SHP77 (cell line): ENCODE measurements around the gene PANK4.
A peak's percentile ranks its signal among the peaks of the same experiment; 100 is the strongest.
"Not testable (repeated sequence)": the region's sequence is repeated elsewhere in the genome, so short reads cannot be mapped to it uniquely, and the experiment has no call there.

Source experiments
- DNase-seq, 2 experiments: peaks; one replicate each; lab custom pipeline; 2025; lab: John Stamatoyannopoulos, UW

Gene PANK4

GRCh38 chr1:2525920-2526823 lies at the start of gene PANK4:
PANK4 (minus strand) TSS chr1:2526596; CDS start chr1:2526587, 9 bp downstream.
- peak; percentile 90 to 94 for DNase-seq

- no peak for DNase-seq
Observed at GRCh38 chr1:2574350-2574749, 48.0 kb upstream of the PANK4 start.

GRCh38 chr1:2573250-2573920 lies 47.0 kb upstream of the PANK4 start:
- no peak for DNase-seq

- DNase-seq: no peak
Observed at GRCh38 chr1:2571348-2571747, 45.0 kb upstream of the PANK4 start.

- no peak for DNase-seq
Observed at GRCh38 chr1:2570332-2570731, 43.9 kb upstream of the PANK4 start.

- DNase-seq: not testable (repeated sequence)
Observed at GRCh38 chr1:2569703-2570102, 43.3 kb upstream of the PANK4 start.

- DNase-seq: no peak
Observed at GRCh38 chr1:2569060-2569459, 42.7 kb upstream of the PANK4 start.

GRCh38 chr1:2568187-2568816 lies 41.9 kb upstream of the PANK4 start:
- not testable (repeated sequence) for DNase-seq

GRCh38 chr1:2567083-2567679 lies 40.8 kb upstream of the PANK4 start:
- DNase-seq: no peak

- no peak for DNase-seq
Observed at GRCh38 chr1:2566101-2567045, 40.0 kb upstream of the PANK4 start.

GRCh38 chr1:2564815-2565374 lies 38.5 kb upstream of the PANK4 start:
- DNase-seq: peak in 1 of 2 experiments; percentile 21

GRCh38 chr1:2564006-2564814 lies 37.8 kb upstream of the PANK4 start:
- DNase-seq: no peak

GRCh38 chr1:2563205-2563604 lies 36.8 kb upstream of the PANK4 start:
- DNase-seq: no peak

- DNase-seq: no peak
Observed at GRCh38 chr1:2561898-2562895, 35.8 kb upstream of the PANK4 start.

GRCh38 chr1:2561446-2561845 lies 35.0 kb upstream of the PANK4 start:
- peak in 1 of 2 experiments; percentile 18 for DNase-seq

GRCh38 chr1:2560299-2561073 lies 34.1 kb upstream of the PANK4 start:
- no peak for DNase-seq

- no peak for DNase-seq
Observed at GRCh38 chr1:2559509-2560298, 33.3 kb upstream of the PANK4 start.
